NCI-H82 treated with DMSO at 0.1 percent for 48 hours (cell line): Measurements from ENCODE around the gene SUSD3.
"Not testable (repeated sequence)": the region's sequence is repeated elsewhere in the genome, so short reads cannot be mapped to it uniquely, and the experiment has no call there.

Source experiments
- DNase-seq: peaks from one replicate; lab custom pipeline; 2025; ENCODE audit not compliant: unreplicated experiment; lab: John Stamatoyannopoulos, UW

SUSD3 gene

DNA sequence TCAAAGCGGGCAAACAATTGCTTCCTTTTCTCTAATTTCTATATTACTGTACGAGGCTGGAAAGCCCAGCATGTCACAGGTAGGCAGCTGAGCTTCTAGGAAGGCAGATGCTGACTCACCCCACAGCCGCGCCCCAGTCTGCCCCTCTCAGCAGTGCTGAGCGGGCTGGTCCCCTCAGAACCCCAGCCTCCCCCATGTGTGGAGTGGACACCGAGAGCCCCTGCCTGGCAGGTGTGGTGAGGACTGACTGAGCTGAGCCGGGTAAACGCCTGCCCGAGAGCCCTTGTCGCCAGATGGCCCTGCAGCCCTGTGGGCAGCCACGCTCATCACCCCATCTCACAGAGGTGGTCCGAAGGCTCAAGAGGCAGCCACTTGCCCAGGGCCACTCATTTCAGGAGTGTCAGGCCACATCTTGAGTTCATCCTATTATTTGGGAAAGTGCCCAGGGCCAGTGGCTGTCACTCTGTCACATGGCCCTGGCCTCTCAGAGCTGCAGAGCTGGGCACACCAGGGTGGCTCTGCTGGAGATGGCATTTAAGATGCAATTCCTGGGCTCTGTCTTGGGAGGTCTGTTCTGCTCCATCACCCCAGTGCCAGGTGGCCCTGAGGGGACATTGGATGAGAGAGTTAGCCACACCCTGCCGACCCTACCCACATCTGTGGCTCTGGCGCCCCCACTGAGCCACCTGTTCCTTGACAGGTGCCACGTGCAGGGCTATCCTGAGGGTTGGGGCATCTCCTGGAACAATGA is 50.0 kb downstream of the SUSD3 start:
- no peak for DNase-seq

DNA sequence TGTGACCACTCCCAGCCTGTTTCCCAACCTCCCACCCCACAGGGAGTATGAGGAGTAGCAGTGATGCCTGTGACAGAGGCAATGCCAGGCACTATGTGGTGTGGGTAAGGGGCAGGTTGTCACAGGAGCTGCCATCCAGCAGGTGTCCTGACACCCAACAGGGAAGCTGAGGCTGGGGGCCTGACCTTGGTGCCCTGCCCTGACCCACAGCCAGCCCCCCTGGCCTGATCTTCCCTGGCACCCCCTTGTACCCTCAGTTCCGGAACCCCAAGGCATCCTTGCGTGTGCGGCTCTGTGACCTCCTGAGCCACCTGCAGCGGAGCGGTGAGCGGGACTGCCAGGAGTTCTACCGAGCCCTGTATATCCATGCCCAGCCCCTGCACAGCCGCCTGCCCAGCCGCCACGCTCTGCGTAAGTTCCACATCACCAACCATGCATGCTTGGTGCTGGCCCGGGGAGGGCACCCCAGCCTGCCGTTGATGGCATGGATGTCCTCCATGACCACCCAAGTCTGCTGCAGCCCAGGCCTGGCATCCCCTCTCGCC is 51.9 kb downstream of the SUSD3 start:
- no peak for DNase-seq

GRCh38 chr9:93111001-93111370 is 52.5 kb downstream of the SUSD3 start:
- DNase-seq = no peak

- no peak for DNase-seq
These were observed 53.0 kb downstream of the SUSD3 start for GRCh38 chr9:93111371-93112115.

GRCh38 chr9:93112116-93112863 is 53.8 kb downstream of the SUSD3 start:
- no peak for DNase-seq

DNA sequence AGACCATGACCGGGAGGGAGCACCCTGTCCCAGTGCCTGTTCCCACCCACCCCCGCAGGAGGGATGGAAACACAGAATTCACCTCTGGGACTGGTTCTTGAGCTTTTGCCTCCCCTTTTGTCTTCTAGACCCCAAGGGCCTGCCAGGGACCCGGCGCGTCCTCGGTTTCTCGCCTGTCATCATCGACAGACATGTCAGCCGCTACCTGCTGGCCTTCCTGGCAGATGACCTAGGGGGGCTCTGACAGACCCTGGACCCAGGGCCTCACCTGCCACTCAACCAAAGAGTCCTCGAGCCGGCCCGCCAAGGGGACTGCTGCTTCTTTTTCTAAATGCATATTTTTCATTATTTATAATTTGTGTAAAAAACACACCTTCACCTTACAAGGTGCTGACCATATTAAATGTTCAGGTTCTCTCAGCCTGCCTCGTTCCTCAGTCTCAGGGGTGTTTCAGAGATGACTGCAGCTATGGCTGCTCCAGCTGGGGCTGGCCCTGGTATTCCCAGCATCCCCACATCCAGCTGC is 54.4 kb downstream of the SUSD3 start:
- DNase-seq = no peak

DNA sequence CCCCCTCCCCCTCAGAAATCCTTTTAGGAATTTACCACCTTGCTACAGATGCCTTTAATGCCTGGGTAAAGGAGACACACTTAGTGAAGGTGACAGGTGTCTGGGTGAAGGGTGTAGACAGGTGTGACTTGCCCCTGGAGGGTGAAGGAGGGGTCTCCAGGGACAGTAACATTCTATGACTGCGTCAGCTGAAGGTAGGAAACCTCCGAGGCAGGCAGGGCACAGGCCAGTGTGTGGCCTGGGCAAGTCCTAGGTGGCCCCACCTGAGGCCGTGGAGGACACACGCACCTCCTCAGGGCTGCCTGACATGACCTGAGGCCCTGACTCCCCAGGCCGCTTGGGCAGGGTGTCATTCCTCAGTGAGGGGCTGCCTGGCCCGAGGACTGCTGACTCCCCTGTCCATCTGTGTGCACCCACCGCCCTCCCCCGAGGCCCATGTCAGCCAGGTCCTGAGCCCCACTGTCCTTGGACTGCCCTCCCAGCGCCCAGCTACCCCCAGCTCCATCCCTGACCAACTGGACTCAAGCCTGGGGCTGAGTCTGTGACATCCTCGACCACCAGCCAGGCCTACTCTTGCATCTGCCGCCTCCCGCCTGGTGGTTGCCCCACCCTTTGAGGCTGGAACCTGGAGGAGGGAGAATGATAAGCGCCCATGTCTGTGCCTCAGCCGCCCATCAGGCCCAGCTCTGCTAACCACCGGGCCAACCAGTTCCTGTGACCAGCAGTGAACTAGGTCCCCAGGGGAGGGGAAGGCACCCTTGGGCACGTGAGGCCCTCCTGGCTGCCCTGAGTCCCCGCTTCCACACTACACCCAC is 55.9 kb downstream of the SUSD3 start:
- no peak for DNase-seq

- DNase-seq = no peak
These were observed 56.5 kb downstream of the SUSD3 start for GRCh38 chr9:93114984-93115335.

DNA sequence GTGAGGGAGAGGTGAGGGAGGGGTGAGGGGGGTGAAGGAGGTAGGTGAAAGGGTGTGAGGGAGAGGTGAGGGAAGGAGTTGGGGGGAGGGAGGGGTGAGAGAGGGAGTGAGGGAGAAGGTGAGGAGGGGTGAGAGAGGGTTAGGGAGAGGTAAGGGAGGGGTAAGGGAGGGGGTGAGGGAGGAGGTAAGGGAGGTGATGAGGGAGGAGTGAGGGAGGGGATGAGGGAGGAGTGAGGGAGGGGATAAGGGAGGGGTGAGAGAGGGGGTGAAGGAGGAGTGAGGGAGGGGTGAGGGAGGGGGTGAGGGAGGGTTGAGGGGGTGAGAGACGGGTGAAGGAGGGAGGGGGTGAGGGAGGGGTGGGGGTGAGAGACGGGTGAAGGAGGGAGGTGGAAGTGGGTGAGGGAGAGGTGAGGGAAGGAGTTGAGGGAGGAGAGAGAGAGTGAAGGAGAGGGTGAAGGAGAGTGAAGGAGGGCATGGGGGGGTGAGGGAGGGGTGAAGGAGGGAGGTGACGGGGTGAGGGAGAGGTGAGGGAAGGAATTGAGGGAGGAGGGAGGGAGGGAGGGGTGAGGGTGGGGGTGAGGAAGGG is 57.1 kb downstream of the SUSD3 start:
- no peak for DNase-seq

GRCh38 chr9:93116072-93116961 is 57.8 kb downstream of the SUSD3 start:
- DNase-seq = no peak

DNA sequence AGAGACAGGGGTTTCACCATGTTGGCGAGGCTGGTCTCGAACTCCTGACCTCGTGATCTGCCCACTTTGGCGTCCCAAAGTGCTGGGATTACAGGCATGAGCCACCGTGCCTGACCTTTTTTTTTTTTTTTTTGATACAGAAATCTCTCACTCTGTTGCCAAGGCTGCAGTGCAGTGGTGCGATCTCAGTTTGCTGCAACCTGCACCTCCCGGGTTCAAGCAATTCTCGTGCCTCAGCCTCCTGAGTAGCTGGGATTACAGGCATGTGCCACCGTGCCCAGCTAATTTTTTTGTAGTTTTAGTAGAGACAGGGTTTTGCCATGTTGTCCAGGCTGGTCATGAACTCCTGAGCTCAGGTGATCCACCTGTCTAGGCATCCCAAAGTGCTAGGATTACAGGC is 59.0 kb downstream of the SUSD3 start:
- not testable (repeated sequence) for DNase-seq

DNA sequence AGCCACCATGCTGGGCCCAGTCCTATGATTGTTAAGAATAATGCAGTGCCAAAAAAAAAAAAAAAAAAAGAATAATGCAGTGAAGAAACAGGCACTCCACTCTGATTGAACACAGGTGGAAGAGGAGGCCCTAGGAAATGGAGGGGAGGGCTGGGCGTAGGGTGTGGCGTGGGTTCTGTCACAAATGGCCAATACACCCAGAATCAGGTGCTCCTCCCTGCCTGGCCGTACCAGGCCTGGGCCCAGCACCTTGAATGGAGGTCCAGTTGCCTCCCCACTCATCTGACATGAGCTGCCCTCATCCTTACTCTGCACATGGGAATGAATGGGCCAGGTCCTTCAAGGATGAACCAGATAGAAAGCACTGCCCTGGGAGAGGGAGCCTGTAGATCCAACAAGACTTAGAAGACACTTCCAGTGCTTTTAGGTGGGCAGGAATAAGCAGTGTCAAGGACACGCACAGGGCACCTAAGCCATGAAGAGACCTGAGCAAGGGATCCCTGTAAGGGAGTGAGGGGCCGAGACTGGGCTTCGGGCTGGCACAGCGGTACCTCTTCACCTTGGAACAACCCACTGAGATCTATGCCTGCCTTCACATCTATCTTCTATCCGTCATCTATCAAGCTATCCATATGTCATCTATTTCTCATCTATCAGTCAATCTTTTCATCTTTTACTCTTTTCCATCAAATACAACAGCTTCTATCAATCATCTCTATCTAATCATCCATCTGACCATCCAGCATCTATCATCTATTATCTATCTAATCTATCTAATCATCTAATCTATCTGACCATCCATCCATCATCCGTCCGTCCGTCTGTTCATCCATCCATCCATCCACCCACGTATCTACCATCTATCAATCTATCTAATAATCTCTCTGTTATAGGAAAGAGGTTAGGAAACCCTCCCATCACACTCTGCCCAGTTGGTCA is 59.7 kb downstream of the SUSD3 start:
- DNase-seq = no peak

DNA sequence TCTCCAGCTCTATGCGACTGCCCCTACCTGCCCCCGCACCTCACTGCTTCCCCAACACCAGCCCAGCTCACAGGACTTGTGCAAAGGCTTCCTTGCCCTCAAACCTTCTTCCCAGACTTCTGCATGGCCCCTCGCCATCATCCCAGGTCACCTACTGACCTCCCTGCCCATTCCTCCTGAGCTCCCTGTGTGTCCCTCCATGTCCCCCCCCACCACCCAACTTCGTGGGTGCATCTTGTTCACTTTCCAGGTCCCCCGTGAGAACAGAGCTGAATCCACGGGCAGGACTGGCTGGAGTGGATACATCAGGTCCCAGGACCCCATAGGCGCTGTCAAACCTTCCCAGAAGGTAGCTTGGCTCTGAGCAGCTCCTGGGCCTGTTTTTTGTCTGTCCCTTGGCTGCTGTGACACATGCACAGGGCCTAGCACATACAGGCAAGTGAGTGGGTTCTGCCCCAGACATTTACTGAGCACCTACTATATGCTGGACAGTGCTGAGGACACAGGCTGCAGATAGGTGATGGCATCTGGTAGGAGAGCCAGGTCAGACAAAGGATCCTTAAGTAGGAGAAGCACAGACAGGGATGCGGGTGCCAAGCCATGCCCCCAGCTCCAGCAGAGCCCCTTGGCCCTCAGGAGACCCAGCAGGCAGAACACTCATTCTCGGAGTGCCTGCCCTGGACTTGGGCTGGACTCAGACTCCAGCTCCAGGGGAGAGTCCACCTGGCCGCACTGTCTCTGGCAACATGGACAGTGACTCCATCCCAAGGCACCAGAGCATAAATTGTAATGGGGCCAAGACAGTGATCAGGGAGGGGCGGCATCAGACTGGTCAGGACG is 60.6 kb downstream of the SUSD3 start:
- DNase-seq = no peak

GRCh38 chr9:93119703-93119952 is 61.1 kb downstream of the SUSD3 start:
- no peak for DNase-seq

DNA sequence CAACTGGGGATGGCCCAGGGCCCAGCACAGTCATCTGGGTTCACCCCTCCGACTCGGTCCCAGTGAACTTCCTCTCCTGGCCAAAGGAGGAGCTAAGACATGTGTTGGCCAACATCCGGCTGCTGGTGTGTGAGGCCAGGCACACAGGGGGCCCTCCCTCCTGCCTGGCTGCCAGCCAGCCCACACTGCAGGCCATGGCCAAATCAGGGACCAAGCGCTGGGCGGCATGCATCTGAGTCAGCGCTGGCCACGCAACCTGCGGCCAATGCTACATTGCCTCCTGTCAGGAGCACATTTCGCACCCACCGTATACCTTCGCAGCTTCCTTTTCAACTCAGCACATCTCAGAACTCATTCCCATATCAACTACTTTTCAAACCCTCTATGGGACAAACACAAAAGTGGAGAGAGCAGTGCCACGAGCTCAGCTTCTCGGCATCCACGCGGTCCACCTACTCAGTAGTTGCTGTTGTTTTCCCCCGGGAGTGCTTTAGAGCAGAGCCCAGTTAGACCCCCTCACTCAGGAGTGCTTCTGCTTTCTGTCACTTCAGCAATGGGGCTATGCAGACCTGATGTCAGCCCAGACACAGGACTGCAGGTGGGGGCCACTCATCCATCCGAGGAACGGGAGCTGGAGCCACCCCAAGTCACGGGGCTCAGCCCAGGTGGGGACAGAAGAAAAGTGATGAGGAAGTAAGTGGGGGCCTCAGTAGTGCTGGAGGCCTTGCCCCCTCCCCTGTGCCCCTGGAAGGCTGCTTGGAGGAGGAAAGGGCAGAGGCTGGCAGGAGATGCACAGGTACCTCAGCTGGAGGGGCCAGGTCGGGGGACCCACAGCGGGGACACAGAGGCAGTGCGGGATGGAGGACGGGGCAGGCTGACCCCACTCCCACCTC is 61.7 kb downstream of the SUSD3 start:
- no peak for DNase-seq

DNA sequence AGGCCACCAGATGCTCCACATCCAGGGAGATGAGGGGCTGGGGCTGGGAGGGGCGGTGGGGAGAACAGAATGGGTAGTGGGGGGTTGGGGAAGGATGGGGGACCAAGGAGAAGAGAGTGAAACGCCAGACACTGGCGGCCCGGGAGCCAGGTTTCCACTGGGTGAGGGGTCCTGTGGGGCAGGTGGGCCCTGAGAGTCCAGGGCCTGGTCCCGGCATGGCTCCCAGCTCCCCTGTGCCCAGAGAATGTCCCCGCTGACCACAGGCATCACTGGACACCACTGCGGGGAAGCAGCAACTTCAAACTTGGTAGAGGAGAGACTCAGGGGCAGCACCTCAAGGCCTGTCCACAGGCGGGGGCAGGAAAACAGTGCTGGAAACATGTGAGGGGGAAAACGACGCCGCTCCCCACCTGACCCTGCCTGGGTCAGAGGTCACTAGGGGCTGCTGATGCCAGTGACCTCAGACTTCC is 62.4 kb downstream of the SUSD3 start:
- no peak for DNase-seq
